Spleen (tissue), 11 donors: ENCODE data around the gene SUV39H2. TPM values are rescaled to one million over a fixed set of nuclear protein-coding genes. Genes with fewer than 3 reads are reported as not detected.
"Not testable (repeated sequence)": the region's sequence is repeated elsewhere in the genome, so short reads cannot be mapped to it uniquely, and the experiment has no call there.

Experiments
- DNase-seq: peaks from one replicate; pipeline ENCODE4 v3.0.0-alpha.2; 2020
- H3K27ac ChIP-seq, 8 donors: fragments of 200-600 bp; sonication (generic) in 7 of 8; 1 replicate in 4 of 8; 2 replicates in 4 of 8; pipeline versions ENCODE4 v1.5.0 to v1.8.0; 2016 to 2021; ENCODE audit warnings: inconsistent platforms in 4 of 8, mild to moderate bottlenecking in 4 of 8, moderate library complexity in 1 of 8
- H3K27me3 ChIP-seq, 7 donors: fragments of 200-600 bp; sonication (generic) in 6 of 7; replicated peaks in 1 of 7; 1 replicate in 4 of 7; 2 replicates in 3 of 7; pipeline versions ENCODE4 v1.5.0 to v1.8.0; 2016 to 2021; ENCODE audit warnings: inconsistent platforms in 3 of 7, mild to moderate bottlenecking in 1 of 7
- H3K36me3 ChIP-seq, 6 donors: fragments of 200-600 bp; sonication (generic) in 5 of 6; 1 replicate in 4 of 6; 2 replicates in 2 of 6; pipeline versions ENCODE4 v1.5.0 to v1.8.0; 2016 to 2021; ENCODE audit warnings: inconsistent platforms in 2 of 6
- H3K4me1 ChIP-seq, 6 donors: fragments of 200-600 bp; sonication (generic) in 5 of 6; 1 replicate in 3 of 6; 2 replicates in 3 of 6; pipeline versions ENCODE4 v1.5.0 to v1.8.0; 2016 to 2021; ENCODE audit warnings: inconsistent platforms in 3 of 6
- H3K4me3 ChIP-seq, 8 donors: fragments of 200-600 bp; sonication (generic) in 7 of 8; 1 replicate in 4 of 8; 2 replicates in 4 of 8; pipeline versions ENCODE4 v1.5.0 to v1.8.0; 2016 to 2021; ENCODE audit warnings: inconsistent platforms in 4 of 8, mild to moderate bottlenecking in 4 of 8, moderate library complexity in 2 of 8
- H3K9me3 ChIP-seq, 8 donors: fragments of 200-600 bp; sonication (generic) in 7 of 8; 1 replicate in 4 of 8; 2 replicates in 4 of 8; pipeline versions ENCODE4 v1.5.0 to v1.8.0; 2016 to 2021; ENCODE audit warnings: inconsistent platforms in 4 of 8
- CTCF ChIP-seq, 11 experiments: fragments of 200-600 bp in 7 of 11; fragments of 450-650 bp in 4 of 11; sonication (generic) in 4 of 11; IDR thresholded peaks in 8 of 11; conservative IDR thresholded peaks in 3 of 11; 1 replicate in 7 of 11; 2 replicates in 4 of 11; pipeline versions ENCODE4 v1.4.0 to v1.8.0; 2016 to 2021; ENCODE audit warnings: antibody characterized with exemption in 11 of 11, inconsistent platforms in 4 of 11, mild to moderate bottlenecking in 1 of 11
- POLR2A ChIP-seq, 3 donors: fragments of 450-650 bp; IDR thresholded peaks; one replicate each; pipeline ENCODE4 v1.5.1; 2017; ENCODE audit warnings: antibody characterized with exemption in 3 of 3, mild to moderate bottlenecking in 1 of 3
- POLR2AphosphoS5 ChIP-seq, 3 donors: sonication (generic); formaldehyde crosslinking; IDR thresholded peaks; one replicate each; pipeline ENCODE4 v1.5.1; 2017; ENCODE audit warnings: antibody characterized with exemption in 3 of 3
- whole genome bisulfite sequencing, 5 donors: extraction: QIAGEN DNeasy Blood & Tissue Kit in 3 of 5; methylation state at CpG; one replicate each; pipeline versions ENCODE4 v1.1.5 to v1.1.7; 2013 to 2018; 5-methylcytosine and 5-hydroxymethylcytosine counted together
- intact Hi-C: fragments of 100-400 bp; cut with DNase I; formaldehyde crosslinking; loops from one replicate; pipeline ENCODE4 v1.15.0; 2023; ENCODE audit warnings: low total_unique reads
- polyA plus RNA-seq, 3 donors: library from polyadenylated mRNA; stranded (reverse); fragments of 200-250 nt; gene quantifications; one replicate each; pipeline ENCODE4 v1.2.1, GENCODE V29; 2013
- total RNA-seq, 7 donors: library from RNA; depleted of rRNA in 3 of 7; stranded (reverse); fragments of >200 nt in 3 of 7; fragmentation: NEBNext Ultra II Directional in 4 of 7; extraction: Animal tissue kit (Norgen Biotek cat#: 25700) in 4 of 7; gene quantifications; one replicate each; pipeline versions ENCODE4 v1.1.0 to v1.2.1, GENCODE V29; 2016 to 2021
- donor health status: healthy with polysubstance abuse.
- donor health status: DM: no; HTN: no; CAD: no; lungs with moderate emphysema.
- donor health status: DM: no; HTN: no; CAD: no.
- donor health status: Bipolar disorder and iron deficiency.
- donor health status: healthy.
- donor health status: DM: no; HTN: no; CAD: no.
- donor health status: DM: yes; HTN: yes; CAD: no.

Gene SUV39H2
- total and polyA plus RNA-seq, 10 donors = 1.2 to 8.4 (median 4.4) TPM

DNA sequence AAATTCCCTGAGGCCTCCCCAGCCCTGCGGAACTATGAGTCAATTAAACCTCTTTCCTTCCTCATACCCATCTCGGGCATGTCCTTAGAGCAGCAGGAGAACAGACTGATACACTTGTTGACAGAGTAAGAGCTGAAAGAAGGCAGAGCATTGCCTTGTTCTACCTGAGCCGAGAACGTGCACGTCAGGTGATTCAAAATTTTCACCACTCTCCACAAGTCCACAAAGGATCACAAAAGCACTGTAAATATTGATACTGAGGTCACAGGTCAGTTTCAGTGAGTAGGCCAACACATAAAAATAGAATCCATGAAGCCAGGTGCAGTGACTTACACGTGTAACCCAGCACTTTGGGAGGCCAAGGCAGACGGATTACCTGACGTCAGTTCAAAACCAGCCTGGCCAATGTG is 47.4 kb downstream of the SUV39H2 start:
- H3K27me3 ChIP-seq = no peaks in the 10 kb centered on the region
- 85 to 94% (median 89%) methylated on average over 8 of the region's 8 CpGs for WGBS, 5 donors
- no peak overlapping the region for H3K4me3 ChIP-seq
- H3K9me3 ChIP-seq = no peaks in the 10 kb centered on the region
- intact Hi-C loops = no loop called here
- peaks cover 0 to 28% (median 5%) of the 10 kb centered on the region in 6 donors for H3K4me1 ChIP-seq
- DNase-seq = no peak
- peak overlapping the region in 2 of 8 donors; percentile 33 to 36 for H3K27ac ChIP-seq
- TF ChIP-seq POLR2AphosphoS5 (IDR thresholded peaks at IDR 0.05) (no peak), CTCF (IDR thresholded peaks at IDR 0.05 in 8 of 11, conservative IDR thresholded peaks at IDR 0.05 in 3 of 11) (no peak), POLR2A (IDR thresholded peaks at IDR 0.05) (no peak)
- peaks cover 7 to 100% (median 89%) of the 10 kb centered on the region in 6 donors for H3K36me3 ChIP-seq

GRCh38 chr10:14926722-14927416 is 48.2 kb downstream of the SUV39H2 start:
- intact Hi-C loops = no loop called here
- peak overlapping the region in 4 of 8 donors; percentile 33 to 71 (median 54) for H3K27ac ChIP-seq
- peaks cover 0 to 28% (median 5%) of the 10 kb centered on the region in 6 donors for H3K4me1 ChIP-seq
- H3K36me3 ChIP-seq = peaks cover 5 to 100% (median 89%) of the 10 kb centered on the region in 6 donors
- TF ChIP-seq POLR2A (IDR thresholded peaks at IDR 0.05) (no peak), POLR2AphosphoS5 (IDR thresholded peaks at IDR 0.05) (no peak), CTCF (IDR thresholded peaks at IDR 0.05 in 8 of 11, conservative IDR thresholded peaks at IDR 0.05 in 3 of 11) (no peak)
- no peak overlapping the region for H3K4me3 ChIP-seq
- WGBS, 5 donors = 79 to 87% (median 85%) methylated on average over 13 of the region's 13 CpGs
- no peaks in the 10 kb centered on the region for H3K27me3 ChIP-seq
- no peak for DNase-seq
- H3K9me3 ChIP-seq = no peaks in the 10 kb centered on the region

DNA sequence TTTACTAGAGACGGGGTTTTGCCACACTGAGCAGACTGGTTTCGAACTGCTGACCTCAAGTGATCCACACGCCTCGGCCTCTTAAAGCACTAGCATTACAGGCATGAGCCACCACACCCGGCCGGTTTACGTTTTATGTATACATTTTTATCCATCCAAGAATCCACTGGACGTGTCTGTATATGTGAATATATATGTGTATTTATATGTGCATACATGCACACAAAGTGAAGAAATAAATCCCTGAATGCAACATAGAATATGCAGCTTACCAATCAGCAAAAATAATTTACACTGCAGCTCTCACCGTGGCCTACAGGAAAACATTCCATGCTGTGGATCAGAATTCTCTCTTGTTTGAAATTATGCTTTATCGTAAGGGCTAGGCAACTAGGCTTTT is 51.9 kb downstream of the SUV39H2 start:
- Histone ChIP-seq H3K27me3 (no peaks in the 10 kb centered on the region), H3K36me3 (peaks cover 7 to 100% (median 91%) of the 10 kb centered on the region in 6 donors), H3K4me1 (peaks cover 0 to 28% (median 5%) of the 10 kb centered on the region in 6 donors), H3K4me3 (no peak overlapping the region), H3K9me3 (no peaks in the 10 kb centered on the region), H3K27ac (no peak overlapping the region)
- no peak for DNase-seq
- intact Hi-C loops = no loop called here
- TF ChIP-seq POLR2AphosphoS5 (IDR thresholded peaks at IDR 0.05) = no peak
- WGBS, 5 donors = 95 to 97% (median 96%) methylated on average over 10 of the region's 10 CpGs

- H3K4me3 ChIP-seq = no peak overlapping the region
- no peaks in the 10 kb centered on the region for H3K27me3 ChIP-seq
- DNase-seq = no peak
- TF ChIP-seq POLR2A (IDR thresholded peaks at IDR 0.05) (no peak), CTCF (IDR thresholded peaks at IDR 0.05 in 8 of 11, conservative IDR thresholded peaks at IDR 0.05 in 3 of 11) (no peak)
- H3K9me3 ChIP-seq = no peaks in the 10 kb centered on the region
- H3K4me1 ChIP-seq = peaks cover 0 to 5% (median 0%) of the 10 kb centered on the region in 6 donors
- WGBS, 5 donors = 97 to 100% (median 98%) methylated on average over 2 of the region's 2 CpGs
- H3K27ac ChIP-seq = no peak overlapping the region
- H3K36me3 ChIP-seq = peaks cover 7 to 94% (median 60%) of the 10 kb centered on the region in 6 donors
- intact Hi-C loops = no loop called here
These were observed 57.9 kb downstream of the SUV39H2 start for GRCh38 chr10:14936584-14936983.

DNA sequence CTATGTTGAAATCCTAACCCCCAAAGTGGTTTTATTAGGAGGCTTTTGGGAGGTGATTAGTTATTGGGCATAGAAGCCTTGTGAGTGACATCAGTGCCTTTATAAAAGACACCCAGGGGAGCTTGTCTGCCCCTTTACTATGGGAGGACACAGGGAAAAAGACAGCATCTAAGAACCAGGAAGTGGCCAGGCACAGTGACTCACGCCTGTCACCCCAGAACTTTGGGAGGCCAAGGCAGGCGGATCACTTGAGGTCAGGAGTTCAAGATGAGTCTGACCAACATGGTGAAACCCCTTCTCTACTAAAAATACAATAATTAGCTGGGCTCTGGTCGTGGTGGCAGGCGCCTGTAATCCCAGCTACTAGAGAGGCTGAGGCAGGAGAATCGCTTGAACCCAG is 60.3 kb downstream of the SUV39H2 start:
- H3K36me3 ChIP-seq = peaks cover 0 to 94% (median 50%) of the 10 kb centered on the region in 6 donors
- H3K4me3 ChIP-seq, H3K27me3 ChIP-seq, H3K9me3 ChIP-seq, intact Hi-C loops, DNase-seq, H3K27ac ChIP-seq: not testable (repeated sequence)
- 40 to 72% (median 60%) methylated on average over 3 to 5 of the region's 5 CpGs for WGBS, 5 donors
- H3K4me1 ChIP-seq = peaks cover 0 to 18% (median 12%) of the 10 kb centered on the region in 6 donors
